HepG2 (cell line): Measurements from ENCODE around the gene GNAI2. TPM values are rescaled to one million over a fixed set of nuclear protein-coding genes. Genes with fewer than 3 reads are reported as not detected.

Source experiments
- ARNTL ChIP-seq: sonication (generic); formaldehyde crosslinking; IDR thresholded peaks from 2 replicates; pipeline ENCODE4 v1.4.0; 2020; ENCODE audit warnings: mild to moderate bottlenecking, missing genetic modification reagents
- DZIP1 ChIP-seq: sonication (generic); formaldehyde crosslinking; IDR thresholded peaks from 2 replicates; pipeline ENCODE4 v1.5.0; 2020; ENCODE audit warnings: mild to moderate bottlenecking, missing genetic modification reagents
- ELF4 ChIP-seq: sonication (generic); formaldehyde crosslinking; IDR thresholded peaks from 2 replicates; pipeline ENCODE4 v1.5.0; 2020; ENCODE audit warnings: missing genetic modification reagents, mild to moderate bottlenecking, moderate library complexity, borderline replicate concordance
- GLI4 ChIP-seq: sonication (generic); formaldehyde crosslinking; IDR thresholded peaks from 2 replicates; pipeline ENCODE4 v1.5.1; 2020; ENCODE audit warnings: missing genetic modification reagents, mild to moderate bottlenecking, moderate library complexity, borderline replicate concordance
- HMG20A ChIP-seq: IDR thresholded peaks from 2 replicates; pipeline ENCODE4 v1.6.1; 2016; ENCODE audit warnings: borderline replicate concordance
- NR1H2 ChIP-seq: sonication (generic); formaldehyde crosslinking; IDR thresholded peaks from 2 replicates; pipeline ENCODE4 v1.8.1; 2022; ENCODE audit warnings: low read depth, missing genetic modification reagents, borderline replicate concordance
- SALL2 ChIP-seq: sonication (generic); formaldehyde crosslinking; IDR thresholded peaks from 2 replicates; pipeline ENCODE4 v1.8.1; 2023; ENCODE audit warnings: mild to moderate bottlenecking, missing genetic modification reagents, inconsistent platforms
- SATB2 ChIP-seq: sonication (generic); formaldehyde crosslinking; IDR thresholded peaks from 2 replicates; pipeline ENCODE4 v1.5.0; 2020; ENCODE audit warnings: missing genetic modification reagents
- SYNCRIP ChIP-seq: fragments of 200-400 bp; formaldehyde crosslinking; IDR thresholded peaks from 2 replicates; pipeline ENCODE4 v1.6.1; 2018; ENCODE audit warnings: mild to moderate bottlenecking, low read depth, low read length; ENCODE audit not compliant: insufficient read depth
- TARDBP ChIP-seq: sonication (generic); formaldehyde crosslinking; IDR thresholded peaks from 2 replicates; pipeline ENCODE4 v1.8.0; 2022; ENCODE audit warnings: mild to moderate bottlenecking, missing genetic modification reagents
- TCF12 ChIP-seq, 2 experiments: fragments of 450-650 bp in 1 of 2; sonication (generic) in 1 of 2; formaldehyde crosslinking in 1 of 2; IDR thresholded peaks; 2 replicates each; pipeline versions ENCODE4 v1.6.1 to v1.8.0; 2017 to 2022; ENCODE audit warnings: antibody characterized with exemption in 1 of 2, mild to moderate bottlenecking in 1 of 2, missing genetic modification reagents in 1 of 2, moderate library complexity in 1 of 2
- YEATS4 ChIP-seq: sonication (generic); formaldehyde crosslinking; IDR thresholded peaks from 2 replicates; pipeline ENCODE4 v1.4.0; 2020; ENCODE audit warnings: missing genetic modification reagents, borderline replicate concordance
- ZFP90 ChIP-seq: sonication (generic); formaldehyde crosslinking; IDR thresholded peaks from 2 replicates; pipeline ENCODE4 v1.8.0; 2022; ENCODE audit warnings: missing genetic modification reagents, mild to moderate bottlenecking, inconsistent platforms, borderline replicate concordance
- ZHX2 ChIP-seq, 2 experiments: sonication (generic) in 1 of 2; formaldehyde crosslinking in 1 of 2; IDR thresholded peaks; 2 replicates each; pipeline versions ENCODE4 v1.6.1 to v1.9.0; 2014 to 2022; ENCODE audit warnings: antibody characterized with exemption in 1 of 2, borderline replicate concordance in 1 of 2, inconsistent platforms in 1 of 2, low read depth in 1 of 2, missing genetic modification reagents in 1 of 2
- ZMYM4 ChIP-seq: sonication (generic); formaldehyde crosslinking; IDR thresholded peaks from 2 replicates; pipeline ENCODE4 v1.8.1; 2023; ENCODE audit warnings: mild to moderate bottlenecking, missing genetic modification reagents
- polyA plus RNA-seq, 8 experiments: library from polyadenylated mRNA; depleted of rRNA in 3 of 8; stranded (reverse) in 7 of 8; unstranded in 1 of 8; fragments of >200 nt; fragmentation: Illumina TruSeq in 4 of 8; extraction: Trizol in 4 of 8; gene quantifications; 2 replicates each; pipeline versions ENCODE4 v1.2.1 to v1.2.3, GENCODE V29; 2011 to 2016; ENCODE audit warnings: low read depth in 4 of 8, missing spikeins in 1 of 8, mixed read lengths in 1 of 8; ENCODE audit not compliant: insufficient read depth in 1 of 8
- total RNA-seq, 5 experiments: library from RNA; depleted of rRNA; stranded (reverse); fragments of >200 nt; fragmentation: Illumina TruSeq; extraction: Trizol; gene quantifications; 2 replicates each; pipeline ENCODE4 v1.2.3, GENCODE V29; 2016; ENCODE audit warnings: low read depth in 1 of 5
- TF ChIP-seq, protein P1 (sequence below): sonication (generic); formaldehyde crosslinking; IDR thresholded peaks from 2 replicates; pipeline ENCODE4 v1.4.0; 2020; ENCODE audit warnings: missing genetic modification reagents
- TF ChIP-seq, protein P2 (sequence below): sonication (generic); formaldehyde crosslinking; IDR thresholded peaks from 2 replicates; pipeline ENCODE4 v1.4.0; 2020; ENCODE audit warnings: missing genetic modification reagents

The GNAI2 gene
- total and polyA plus RNA-seq, 2 of the 13 experiments (the other 11 are each of a cell fraction or from before 2014, with no cell fraction given) = 51.1 to 66.2 TPM

DNA sequence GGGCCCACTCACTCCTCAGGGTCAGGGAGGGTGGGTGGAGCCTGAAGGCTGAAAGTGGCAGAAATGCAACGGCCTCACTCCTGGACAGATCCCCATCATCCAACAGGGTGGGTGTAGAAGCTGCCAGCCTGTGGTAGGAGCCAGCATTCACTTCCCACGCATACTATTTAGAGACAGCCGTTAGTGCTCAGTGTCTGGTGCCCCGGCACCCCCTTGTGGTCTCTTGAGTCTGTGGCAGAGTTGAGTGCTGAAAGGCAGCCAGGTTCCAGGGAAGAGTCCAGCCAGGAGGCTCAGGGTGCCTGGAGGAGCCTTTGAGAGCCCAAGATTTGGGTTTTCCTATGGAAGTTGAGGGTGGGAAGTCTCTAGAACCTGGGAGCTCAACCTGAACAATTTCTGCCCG, 46.7 kb upstream of the GNAI2 start (continued):
- TF ChIP-seq YEATS4 (CRISPR knock-in tag) (no peak), NR1H2 (no peak), SATB2 (CRISPR knock-in tag) (no peak), ZHX2 (IDR thresholded peaks at IDR 0.05; ENCODE audit: low read depth) (no peak), ZHX2 (CRISPR knock-in tag; IDR thresholded peaks at IDR 0.05; ENCODE audit: borderline replicate concordance) (no peak), DZIP1 (no peak), SALL2 (CRISPR knock-in tag) (no peak), ZFP90 (CRISPR knock-in tag) (peak; percentile 41; the same call in 1 of the 2 replicates), ELF4 (CRISPR knock-in tag) (no peak), GLI4 (CRISPR knock-in tag) (no peak), TARDBP (peak; percentile 61; the same call in 1 of the 2 replicates), HMG20A (CRISPR knock-in tag) (no peak), ARNTL (CRISPR knock-in tag) (no peak), SYNCRIP (no peak), TCF12 (IDR thresholded peaks at IDR 0.05) (no peak), TCF12 (CRISPR knock-in tag; IDR thresholded peaks at IDR 0.05) (no peak), ZMYM4 (CRISPR knock-in tag) (no peak)
- TF ChIP-seq, protein P1, sequence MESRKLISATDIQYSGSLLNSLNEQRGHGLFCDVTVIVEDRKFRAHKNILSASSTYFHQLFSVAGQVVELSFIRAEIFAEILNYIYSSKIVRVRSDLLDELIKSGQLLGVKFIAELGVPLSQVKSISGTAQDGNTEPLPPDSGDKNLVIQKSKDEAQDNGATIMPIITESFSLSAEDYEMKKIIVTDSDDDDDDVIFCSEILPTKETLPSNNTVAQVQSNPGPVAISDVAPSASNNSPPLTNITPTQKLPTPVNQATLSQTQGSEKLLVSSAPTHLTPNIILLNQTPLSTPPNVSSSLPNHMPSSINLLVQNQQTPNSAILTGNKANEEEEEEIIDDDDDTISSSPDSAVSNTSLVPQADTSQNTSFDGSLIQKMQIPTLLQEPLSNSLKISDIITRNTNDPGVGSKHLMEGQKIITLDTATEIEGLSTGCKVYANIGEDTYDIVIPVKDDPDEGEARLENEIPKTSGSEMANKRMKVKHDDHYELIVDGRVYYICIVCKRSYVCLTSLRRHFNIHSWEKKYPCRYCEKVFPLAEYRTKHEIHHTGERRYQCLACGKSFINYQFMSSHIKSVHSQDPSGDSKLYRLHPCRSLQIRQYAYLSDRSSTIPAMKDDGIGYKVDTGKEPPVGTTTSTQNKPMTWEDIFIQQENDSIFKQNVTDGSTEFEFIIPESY (CRISPR knock-in tag) = no peak
- TF ChIP-seq, protein P2, sequence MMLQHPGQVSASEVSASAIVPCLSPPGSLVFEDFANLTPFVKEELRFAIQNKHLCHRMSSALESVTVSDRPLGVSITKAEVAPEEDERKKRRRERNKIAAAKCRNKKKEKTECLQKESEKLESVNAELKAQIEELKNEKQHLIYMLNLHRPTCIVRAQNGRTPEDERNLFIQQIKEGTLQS = no peak
